Measurements from ENCODE around the gene NDC1. TPM values are rescaled to one million over a fixed set of nuclear protein-coding genes. Genes with fewer than 3 reads are reported as not detected.

NDC1 gene
- total and polyA plus RNA-seq, 10 donors = 5.2 to 18.2 (median 9.0) TPM

DNA sequence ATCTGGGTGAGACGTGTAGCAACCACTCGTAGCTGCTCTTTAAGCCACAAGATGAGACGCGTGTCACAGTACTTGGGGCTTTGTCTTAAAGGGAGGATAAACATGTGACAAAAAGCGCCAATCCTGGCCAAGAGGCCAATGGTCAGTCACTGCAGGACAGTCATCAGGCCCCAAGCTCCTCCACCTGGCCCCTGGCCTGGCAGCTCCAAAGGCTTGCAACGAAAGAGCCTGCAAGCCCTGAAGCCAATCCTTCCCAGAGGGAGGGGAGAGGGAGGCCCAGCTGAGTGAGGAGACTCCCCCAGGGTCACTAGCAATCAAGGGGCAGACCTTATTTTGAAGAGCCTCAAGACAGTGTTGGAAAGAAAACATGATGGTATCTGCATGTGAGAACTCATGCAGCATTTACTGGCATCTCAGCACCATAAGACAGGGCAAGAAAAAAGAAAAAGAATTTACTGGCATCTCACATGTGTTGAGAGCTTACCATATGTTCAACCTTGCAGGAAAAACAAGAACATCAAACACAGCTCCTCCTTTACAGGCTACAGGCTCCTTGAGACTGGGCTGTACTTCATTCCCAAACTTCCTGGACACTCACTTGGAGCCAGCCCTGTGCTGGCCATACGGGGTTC is 110.5 kb downstream of the NDC1 start:
- intact Hi-C loops (cut with DNase I; ENCODE audit: low total_unique reads) = no loop called here
- WGBS, 5 donors = 90 to 96% (median 93%) methylated on average over 7 of the region's 7 CpGs
- Histone ChIP-seq H3K36me3 (no peaks in the 10 kb centered on the region), H3K27me3 (replicated peaks in 1 of 7) (no peaks in the 10 kb centered on the region), H3K4me3 (no peak overlapping the region), H3K9me3 (no peaks in the 10 kb centered on the region), H3K4me1 (no peaks in the 10 kb centered on the region), H3K27ac (no peak overlapping the region)
- no peak for DNase-seq
- TF ChIP-seq, protein P1, sequence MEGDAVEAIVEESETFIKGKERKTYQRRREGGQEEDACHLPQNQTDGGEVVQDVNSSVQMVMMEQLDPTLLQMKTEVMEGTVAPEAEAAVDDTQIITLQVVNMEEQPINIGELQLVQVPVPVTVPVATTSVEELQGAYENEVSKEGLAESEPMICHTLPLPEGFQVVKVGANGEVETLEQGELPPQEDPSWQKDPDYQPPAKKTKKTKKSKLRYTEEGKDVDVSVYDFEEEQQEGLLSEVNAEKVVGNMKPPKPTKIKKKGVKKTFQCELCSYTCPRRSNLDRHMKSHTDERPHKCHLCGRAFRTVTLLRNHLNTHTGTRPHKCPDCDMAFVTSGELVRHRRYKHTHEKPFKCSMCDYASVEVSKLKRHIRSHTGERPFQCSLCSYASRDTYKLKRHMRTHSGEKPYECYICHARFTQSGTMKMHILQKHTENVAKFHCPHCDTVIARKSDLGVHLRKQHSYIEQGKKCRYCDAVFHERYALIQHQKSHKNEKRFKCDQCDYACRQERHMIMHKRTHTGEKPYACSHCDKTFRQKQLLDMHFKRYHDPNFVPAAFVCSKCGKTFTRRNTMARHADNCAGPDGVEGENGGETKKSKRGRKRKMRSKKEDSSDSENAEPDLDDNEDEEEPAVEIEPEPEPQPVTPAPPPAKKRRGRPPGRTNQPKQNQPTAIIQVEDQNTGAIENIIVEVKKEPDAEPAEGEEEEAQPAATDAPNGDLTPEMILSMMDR (IDR thresholded peaks at IDR 0.05 in 8 of 11, conservative IDR thresholded peaks at IDR 0.05 in 3 of 11) = no peak
- no peak for TF ChIP-seq POLR2AphosphoS5 (IDR thresholded peaks at IDR 0.05)
- TF ChIP-seq POLR2A (IDR thresholded peaks at IDR 0.05) = no peak

DNA sequence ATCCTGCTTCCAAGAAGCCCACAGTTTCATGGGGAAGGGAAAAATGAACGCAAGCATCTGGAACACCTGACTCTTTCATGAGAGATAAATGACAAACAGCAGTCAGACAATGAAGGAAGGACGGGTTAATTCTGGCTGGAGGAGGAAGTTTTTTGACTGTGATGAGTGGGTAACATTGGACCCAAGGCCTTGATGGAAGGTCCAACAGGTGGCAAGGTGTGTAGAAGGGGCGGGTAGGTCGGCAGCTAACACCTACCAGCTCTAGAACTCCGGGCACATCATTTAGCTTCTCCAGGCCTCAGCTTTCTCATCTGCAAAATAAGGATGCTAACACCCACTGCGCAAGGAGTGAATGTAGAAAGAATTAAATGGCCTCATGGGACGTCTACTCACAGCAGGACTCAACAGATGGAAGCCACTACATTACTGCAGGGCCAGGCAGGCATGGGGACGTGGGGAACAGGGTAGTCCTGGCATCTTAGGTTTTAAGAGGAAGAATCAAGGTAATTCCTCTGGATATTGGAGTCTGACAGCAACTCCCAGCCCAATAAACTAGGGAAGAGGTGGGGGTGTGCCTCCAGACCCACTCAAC is 112.0 kb downstream of the NDC1 start:
- H3K27ac ChIP-seq = no peak overlapping the region
- no peaks in the 10 kb centered on the region for H3K4me1 ChIP-seq
- 79 to 89% (median 88%) methylated on average over 8 of the region's 8 CpGs for WGBS, 5 donors
- no peaks in the 10 kb centered on the region for H3K27me3 ChIP-seq (replicated peaks in 1 of 7)
- intact Hi-C loops (cut with DNase I; ENCODE audit: low total_unique reads) = no loop called here
- no peak overlapping the region for H3K4me3 ChIP-seq
- no peaks in the 10 kb centered on the region for H3K36me3 ChIP-seq
- no peak for DNase-seq
- TF ChIP-seq, protein P1 (IDR thresholded peaks at IDR 0.05 in 8 of 11, conservative IDR thresholded peaks at IDR 0.05 in 3 of 11) = no peak
- TF ChIP-seq POLR2AphosphoS5 (IDR thresholded peaks at IDR 0.05) = no peak
- TF ChIP-seq POLR2A (IDR thresholded peaks at IDR 0.05) = no peak
- H3K9me3 ChIP-seq = no peaks in the 10 kb centered on the region

DNA sequence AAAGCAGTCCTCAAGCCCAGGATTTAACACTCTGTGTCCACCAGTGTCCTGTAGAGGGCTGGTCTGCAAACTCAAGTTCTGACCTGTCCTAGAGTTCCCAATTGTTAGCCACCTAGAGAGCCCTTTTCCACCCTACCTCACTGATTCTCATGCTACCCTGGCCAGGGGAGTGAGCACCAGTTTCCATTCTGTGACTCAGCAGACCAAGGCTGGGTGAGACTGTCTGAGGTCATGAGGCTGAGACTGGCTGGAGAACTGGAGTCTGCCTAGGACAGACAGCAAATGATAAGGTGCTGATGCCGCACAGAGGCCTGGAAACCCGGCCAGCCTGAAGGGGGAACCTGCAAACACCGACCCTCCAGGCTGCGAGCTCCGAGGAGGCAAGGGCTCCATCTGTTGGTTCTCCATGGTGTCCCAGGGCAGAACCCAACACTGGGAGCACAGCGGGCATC is 112.8 kb downstream of the NDC1 start:
- H3K27ac ChIP-seq = no peak overlapping the region
- intact Hi-C loops (cut with DNase I; ENCODE audit: low total_unique reads) = no loop called here
- no peaks in the 10 kb centered on the region for H3K4me1 ChIP-seq
- TF ChIP-seq, protein P1 (IDR thresholded peaks at IDR 0.05 in 8 of 11, conservative IDR thresholded peaks at IDR 0.05 in 3 of 11) = no peak
- TF ChIP-seq POLR2AphosphoS5 (IDR thresholded peaks at IDR 0.05) (no peak), POLR2A (IDR thresholded peaks at IDR 0.05) (no peak)
- 38 to 63% (median 59%) methylated on average over 3 to 6 of the region's 6 CpGs for WGBS, 5 donors
- no peaks in the 10 kb centered on the region for H3K9me3 ChIP-seq
- DNase-seq = no peak
- H3K4me3 ChIP-seq = no peak overlapping the region
- H3K27me3 ChIP-seq (replicated peaks in 1 of 7) = no peaks in the 10 kb centered on the region
- H3K36me3 ChIP-seq = no peaks in the 10 kb centered on the region

DNA sequence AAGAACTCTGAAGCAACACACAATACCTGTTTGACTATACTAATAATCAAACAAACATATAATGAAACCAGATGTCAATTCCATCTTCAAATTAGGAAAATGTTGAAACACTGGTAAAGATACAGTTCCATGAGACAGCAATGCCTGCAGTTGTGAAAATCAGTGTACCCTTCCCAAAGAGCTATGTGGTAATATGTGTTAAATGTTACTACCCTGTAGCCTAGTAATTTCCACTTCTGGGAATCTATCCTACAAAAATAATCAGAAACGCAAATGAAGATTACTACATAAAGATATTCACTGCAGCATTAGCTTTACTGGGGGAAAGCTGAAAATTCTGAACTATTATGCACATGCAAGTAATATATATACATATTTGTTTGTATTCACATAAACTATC is 116.1 kb downstream of the NDC1 start:
- DNase-seq = no peak
- no peaks in the 10 kb centered on the region for H3K27me3 ChIP-seq (replicated peaks in 1 of 7)
- H3K36me3 ChIP-seq = no peaks in the 10 kb centered on the region
- H3K4me3 ChIP-seq = no peak overlapping the region
- no peak for TF ChIP-seq POLR2AphosphoS5 (IDR thresholded peaks at IDR 0.05)
- no peak for TF ChIP-seq POLR2A (IDR thresholded peaks at IDR 0.05)
- TF ChIP-seq, protein P1 (IDR thresholded peaks at IDR 0.05 in 8 of 11, conservative IDR thresholded peaks at IDR 0.05 in 3 of 11) = no peak
- H3K27ac ChIP-seq = no peak overlapping the region
- WGBS, 5 donors = 89 to 97% (median 92%) methylated on average over 1 of the region's 1 CpG
- intact Hi-C loops (cut with DNase I; ENCODE audit: low total_unique reads) = no loop called here
- H3K9me3 ChIP-seq = no peaks in the 10 kb centered on the region
- no peaks in the 10 kb centered on the region for H3K4me1 ChIP-seq

Data from spleen (tissue), 11 donors.